Vagina (tissue), 2 donors: Measurements from ENCODE around the gene CRTAC1. TPM values are rescaled to one million over a fixed set of nuclear protein-coding genes. Genes with fewer than 3 reads are reported as not detected.

ENCODE experiments used
- DNase-seq, 2 donors: peaks; one replicate each; pipeline ENCODE4 v3.0.0-alpha.2; 2017; ENCODE audit errors: extremely low spot score in 2 of 2
- H3K27ac ChIP-seq: fragments of 200-600 bp; sonication (generic); one replicate; pipeline ENCODE4 v1.5.1; 2019
- H3K27me3 ChIP-seq: fragments of 200-600 bp; sonication (generic); one replicate; pipeline ENCODE4 v1.5.1; 2019
- H3K36me3 ChIP-seq, 2 donors: fragments of 200-600 bp; sonication (generic); one replicate each; pipeline ENCODE4 v1.5.1; 2017 to 2019
- H3K4me1 ChIP-seq: fragments of 200-600 bp; sonication (generic); one replicate; pipeline ENCODE4 v1.5.1; 2019
- H3K4me3 ChIP-seq, 2 donors: fragments of 200-600 bp; sonication (generic); 1 replicate in 1 of 2; 2 replicates in 1 of 2; pipeline ENCODE4 v1.5.1; 2016 to 2019
- H3K9me3 ChIP-seq: fragments of 200-600 bp; sonication (generic); one replicate; pipeline ENCODE4 v1.5.1; 2019
- CTCF ChIP-seq, 3 experiments: fragments of 450-650 bp in 2 of 3; fragments of 200-600 bp in 1 of 3; sonication (generic) in 1 of 3; IDR thresholded peaks; one replicate each; pipeline ENCODE4 v1.5.1; 2017 to 2019; ENCODE audit warnings: antibody characterized with exemption in 3 of 3, mild to moderate bottlenecking in 2 of 3, moderate library complexity in 2 of 3
- POLR2A ChIP-seq, 2 donors: fragments of 450-650 bp; IDR thresholded peaks; one replicate each; pipeline ENCODE4 v1.6.1; 2017; ENCODE audit warnings: antibody characterized with exemption in 2 of 2, mild to moderate bottlenecking in 2 of 2, moderate library complexity in 2 of 2
- POLR2AphosphoS5 ChIP-seq, 2 donors: sonication (generic); formaldehyde crosslinking; IDR thresholded peaks; one replicate each; pipeline ENCODE4 v1.9.0; 2017; ENCODE audit warnings: antibody characterized with exemption in 2 of 2, mild to moderate bottlenecking in 2 of 2, low read depth in 1 of 2; ENCODE audit not compliant: insufficient read depth in 1 of 2
- intact Hi-C: fragments of 100-400 bp; cut with DNase I; formaldehyde crosslinking; loops from one replicate; pipeline ENCODE4 v1.15.1; 2023
- total RNA-seq: library from RNA; depleted of rRNA; stranded (reverse); fragments of >200 nt; gene quantifications from one replicate; pipeline ENCODE4 v1.2.3, GENCODE V29; 2016

Gene CRTAC1
- total RNA-seq, 1 donor from 2014 or later, result 2.5 TPM

GRCh38 chr10:97961945-97962344, 68.5 kb downstream of the CRTAC1 start:
- Histone ChIP-seq H3K9me3 (no peaks in the 10 kb centered on the region), H3K4me1 (no peaks in the 10 kb centered on the region), H3K27ac (no peak overlapping the region), H3K4me3 (no peak overlapping the region), H3K27me3 (no peaks in the 10 kb centered on the region), H3K36me3 (no peaks in the 10 kb centered on the region)
- TF ChIP-seq POLR2AphosphoS5 (IDR thresholded peaks at IDR 0.05; ENCODE audit: insufficient read depth in 1 of 2, low read depth in 1 of 2) (no peak), POLR2A (IDR thresholded peaks at IDR 0.05) (no peak), CTCF (IDR thresholded peaks at IDR 0.05) (no peak)
- DNase-seq, result no peak
- intact Hi-C loops, result no loop called here

GRCh38 chr10:97960269-97961056, 70.0 kb downstream of the CRTAC1 start:
- Histone ChIP-seq H3K36me3 (no peaks in the 10 kb centered on the region), H3K4me1 (no peaks in the 10 kb centered on the region), H3K27me3 (no peaks in the 10 kb centered on the region), H3K27ac (no peak overlapping the region), H3K9me3 (no peaks in the 10 kb centered on the region), H3K4me3 (no peak overlapping the region)
- no peak for DNase-seq
- TF ChIP-seq POLR2A (IDR thresholded peaks at IDR 0.05) (no peak), CTCF (IDR thresholded peaks at IDR 0.05) (no peak), POLR2AphosphoS5 (IDR thresholded peaks at IDR 0.05; ENCODE audit: insufficient read depth in 1 of 2, low read depth in 1 of 2) (no peak)
- intact Hi-C loops, result no loop called here

GRCh38 chr10:97949462-97949861, 81.0 kb downstream of the CRTAC1 start:
- H3K27me3 ChIP-seq, result no peaks in the 10 kb centered on the region
- no peaks in the 10 kb centered on the region for H3K36me3 ChIP-seq
- intact Hi-C loops, result no loop called here
- no peaks in the 10 kb centered on the region for H3K9me3 ChIP-seq
- H3K4me3 ChIP-seq, result no peak overlapping the region
- TF ChIP-seq POLR2AphosphoS5 (IDR thresholded peaks at IDR 0.05; ENCODE audit: insufficient read depth in 1 of 2, low read depth in 1 of 2) (no peak), CTCF (IDR thresholded peaks at IDR 0.05) (no peak), POLR2A (IDR thresholded peaks at IDR 0.05) (no peak)
- DNase-seq, result no peak
- H3K27ac ChIP-seq, result no peak overlapping the region
- H3K4me1 ChIP-seq, result no peaks in the 10 kb centered on the region

DNA sequence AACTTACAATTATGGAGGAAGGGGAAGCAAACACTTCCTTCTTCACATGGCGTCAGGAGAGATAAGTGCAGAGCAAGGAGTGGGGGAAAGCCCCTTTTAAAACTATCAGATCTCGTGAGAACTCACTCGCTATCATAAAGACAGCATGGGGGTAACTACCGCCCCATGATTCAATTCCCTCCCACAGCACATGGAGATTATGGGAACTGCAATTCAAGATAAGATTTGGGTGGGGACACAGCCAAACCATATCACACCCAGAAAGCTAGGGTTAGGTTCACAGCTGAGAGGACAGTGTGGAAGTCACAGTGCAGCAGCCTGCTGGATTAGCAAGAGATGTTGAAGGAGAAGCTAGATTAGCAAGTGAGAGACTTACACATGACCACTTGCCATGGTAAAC, 81.6 kb downstream of the CRTAC1 start:
- H3K9me3 ChIP-seq, result no peaks in the 10 kb centered on the region
- H3K27ac ChIP-seq, result no peak overlapping the region
- H3K4me3 ChIP-seq, result no peak overlapping the region
- H3K4me1 ChIP-seq, result no peaks in the 10 kb centered on the region
- no peaks in the 10 kb centered on the region for H3K27me3 ChIP-seq
- DNase-seq, result no peak
- TF ChIP-seq POLR2A (IDR thresholded peaks at IDR 0.05), result no peak
- TF ChIP-seq CTCF (IDR thresholded peaks at IDR 0.05), result no peak
- no peak for TF ChIP-seq POLR2AphosphoS5 (IDR thresholded peaks at IDR 0.05; ENCODE audit: insufficient read depth in 1 of 2, low read depth in 1 of 2)
- H3K36me3 ChIP-seq, result no peaks in the 10 kb centered on the region
- intact Hi-C loops, result no loop called here

- Histone ChIP-seq H3K4me3 (no peak overlapping the region), H3K27me3 (no peaks in the 10 kb centered on the region), H3K4me1 (no peaks in the 10 kb centered on the region), H3K27ac (no peak overlapping the region), H3K36me3 (no peaks in the 10 kb centered on the region), H3K9me3 (no peaks in the 10 kb centered on the region)
- no peak for DNase-seq
- intact Hi-C loops, result no loop called here
- TF ChIP-seq CTCF (IDR thresholded peaks at IDR 0.05) (no peak), POLR2A (IDR thresholded peaks at IDR 0.05) (no peak), POLR2AphosphoS5 (IDR thresholded peaks at IDR 0.05; ENCODE audit: insufficient read depth in 1 of 2, low read depth in 1 of 2) (no peak)
These were observed 85.6 kb downstream of the CRTAC1 start for GRCh38 chr10:97944772-97945171.
